Forelimb muscle (tissue), 1 donor: ENCODE results near the gene NT5E. TPM values are rescaled to one million over a fixed set of nuclear protein-coding genes. Genes with fewer than 3 reads are reported as not detected.

Experiments
- DNase-seq: peaks from one replicate; pipeline ENCODE4 v3.0.0-alpha.2; 2013; ENCODE audit warnings: low read depth
- polyA plus RNA-seq: library from polyadenylated mRNA; unstranded; fragments of 120-200 nt; gene quantifications from one replicate; pipeline ENCODE4 v1.2.1, GENCODE V29; 2013; ENCODE audit not compliant: insufficient read length

NT5E gene
- polyA plus RNA-seq, 1 donor = 20.8 TPM

DNA sequence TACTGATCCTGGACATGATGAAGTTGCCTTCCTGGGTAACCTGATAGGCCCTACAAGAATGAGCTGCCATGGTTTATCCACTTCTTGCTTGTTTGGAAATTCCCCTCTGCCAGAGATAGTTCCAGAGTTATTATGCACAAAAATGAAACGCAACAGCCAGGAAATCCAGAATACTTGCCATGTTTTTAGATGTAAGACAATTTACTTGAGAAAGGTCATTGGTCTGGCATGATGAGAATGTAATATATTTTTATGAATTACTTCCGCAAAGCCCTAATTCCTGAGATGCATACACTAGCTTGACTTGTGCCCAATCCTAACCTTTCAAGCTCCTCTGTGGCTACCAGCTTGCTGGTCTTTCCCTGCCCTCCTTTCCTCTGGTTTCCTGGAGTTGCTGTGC, 27.9 kb upstream of the NT5E start:
- DNase-seq = no peak

DNA sequence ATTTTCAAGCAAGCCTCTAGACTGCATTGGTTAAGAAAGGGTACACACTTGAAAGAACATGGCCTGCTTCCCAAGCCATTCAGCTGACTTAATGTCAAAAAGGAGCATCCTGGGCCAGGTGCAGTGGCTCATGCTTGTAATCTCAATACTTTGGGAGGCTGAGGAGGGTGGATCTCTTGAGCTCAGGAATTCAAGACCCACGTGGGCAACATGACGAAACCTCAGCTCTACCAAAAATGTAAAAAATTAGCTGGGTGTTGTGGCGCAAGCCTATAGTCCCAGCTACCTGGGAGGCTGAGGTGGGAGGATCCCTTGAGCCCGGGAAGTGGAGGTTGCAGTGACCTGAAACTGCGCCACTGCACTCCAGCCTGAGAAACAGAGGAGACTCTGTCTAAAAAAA, 26.9 kb upstream of the NT5E start:
- no peak for DNase-seq

GRCh38 chr6:85424981-85425380, 24.9 kb upstream of the NT5E start:
- DNase-seq = no peak

DNA sequence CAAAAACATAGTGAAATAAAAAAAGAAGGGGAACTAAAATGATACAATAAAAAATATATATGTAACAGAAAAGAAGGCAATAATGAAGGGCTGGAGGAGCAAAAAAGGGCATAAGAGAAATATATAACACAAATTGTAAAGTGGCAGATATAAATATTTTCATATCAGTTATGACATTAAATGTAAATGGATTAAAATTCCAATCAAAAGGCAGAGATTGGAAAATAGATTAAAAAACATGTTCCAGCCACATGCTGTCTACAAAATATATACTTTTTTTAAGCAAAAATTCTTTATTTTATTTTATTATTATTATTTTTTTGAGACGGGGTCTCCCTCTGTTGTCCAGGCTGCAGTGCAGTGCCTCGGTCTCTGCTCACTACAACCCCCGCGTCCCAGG, 23.9 kb upstream of the NT5E start:
- DNase-seq = no peak

DNA sequence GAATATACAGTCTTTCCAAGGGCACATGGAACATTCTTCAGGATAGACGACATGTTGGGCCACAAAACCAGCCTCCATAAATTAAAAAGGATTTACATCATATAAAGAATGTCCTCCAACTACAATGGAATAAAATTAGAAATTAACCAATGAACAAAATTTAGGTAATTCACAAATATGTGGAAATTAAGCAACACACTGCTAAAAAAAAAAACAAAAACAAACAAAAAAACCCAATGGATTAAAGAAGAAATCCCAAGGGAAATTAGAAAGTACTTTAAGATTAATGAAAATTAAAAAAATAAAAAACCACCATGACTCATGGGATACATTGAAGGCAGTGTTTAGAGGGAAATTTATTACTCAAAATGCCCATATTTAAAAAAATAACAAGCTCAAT, 21.4 kb upstream of the NT5E start:
- DNase-seq = no peak

- no peak for DNase-seq
These were observed 20.5 kb upstream of the NT5E start for GRCh38 chr6:85429346-85429745.

DNA sequence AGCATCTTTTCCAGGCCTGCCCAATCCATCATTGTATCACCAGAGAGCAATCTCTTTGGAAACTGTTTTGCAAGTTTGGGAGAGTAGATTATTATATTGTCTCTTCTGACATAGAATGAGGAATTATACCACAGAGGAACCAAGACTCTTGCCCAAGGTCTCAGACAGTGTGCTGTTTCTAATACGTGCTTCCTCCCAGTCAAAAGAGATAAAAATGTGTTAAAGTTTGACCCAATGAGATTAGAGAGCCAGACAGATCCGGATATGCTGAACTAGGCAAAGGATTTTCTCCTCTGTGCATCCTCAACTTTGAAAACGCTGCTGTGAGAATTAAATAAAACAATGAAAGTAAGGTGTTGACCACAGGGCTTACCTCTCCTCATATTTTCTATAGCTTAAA, 18.6 kb upstream of the NT5E start:
- no peak for DNase-seq

- no peak for DNase-seq
These were observed 17.3 kb upstream of the NT5E start for GRCh38 chr6:85432554-85432953.

DNA sequence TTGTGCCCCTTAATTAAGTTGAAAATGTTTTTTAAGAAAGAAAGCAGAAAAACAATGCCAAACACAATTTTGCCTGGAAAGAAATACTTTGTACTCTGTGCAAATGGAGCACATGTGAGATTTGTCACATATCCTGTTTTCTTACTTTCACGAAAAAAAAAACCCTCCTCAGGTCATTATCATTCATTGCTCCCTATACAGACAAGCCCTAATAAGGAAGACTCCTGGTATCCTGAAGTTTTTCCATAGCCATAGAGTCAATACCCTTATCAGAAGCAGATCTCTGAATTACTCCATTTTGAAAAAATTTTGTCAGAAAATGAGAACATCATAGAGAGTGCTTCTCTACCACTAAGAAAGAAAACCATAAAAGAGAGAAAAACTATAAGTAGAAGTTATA, 14.0 kb upstream of the NT5E start:
- no peak for DNase-seq

- DNase-seq = peak; percentile 89
These were observed 13.5 kb upstream of the NT5E start for GRCh38 chr6:85436411-85436810.

DNA sequence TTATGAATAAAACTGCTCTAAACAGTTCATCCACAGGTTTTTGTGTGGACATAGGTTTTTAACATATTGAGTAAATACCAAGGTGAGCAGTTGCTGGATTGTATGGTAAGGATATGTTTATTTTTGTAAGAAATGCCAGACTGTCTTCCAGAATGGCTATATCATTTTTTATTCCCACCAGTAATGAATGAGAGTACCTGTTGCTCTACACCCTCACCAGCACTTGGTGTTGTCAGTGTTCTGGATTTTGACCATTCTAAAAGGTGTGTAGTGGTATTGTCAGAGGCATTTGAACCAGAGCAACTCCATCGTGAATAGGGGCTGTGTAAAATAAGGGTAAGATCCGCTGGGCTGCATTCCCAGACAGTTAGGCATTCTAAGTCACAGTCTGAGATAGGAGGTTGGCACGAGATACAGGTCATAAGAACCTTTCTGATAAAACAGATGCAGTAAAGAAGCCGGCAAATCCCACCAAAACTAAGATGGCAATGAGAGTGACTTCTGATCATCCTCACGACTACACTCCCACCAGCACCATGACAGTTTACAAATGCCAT, 12.9 kb upstream of the NT5E start:
- no peak for DNase-seq

DNA sequence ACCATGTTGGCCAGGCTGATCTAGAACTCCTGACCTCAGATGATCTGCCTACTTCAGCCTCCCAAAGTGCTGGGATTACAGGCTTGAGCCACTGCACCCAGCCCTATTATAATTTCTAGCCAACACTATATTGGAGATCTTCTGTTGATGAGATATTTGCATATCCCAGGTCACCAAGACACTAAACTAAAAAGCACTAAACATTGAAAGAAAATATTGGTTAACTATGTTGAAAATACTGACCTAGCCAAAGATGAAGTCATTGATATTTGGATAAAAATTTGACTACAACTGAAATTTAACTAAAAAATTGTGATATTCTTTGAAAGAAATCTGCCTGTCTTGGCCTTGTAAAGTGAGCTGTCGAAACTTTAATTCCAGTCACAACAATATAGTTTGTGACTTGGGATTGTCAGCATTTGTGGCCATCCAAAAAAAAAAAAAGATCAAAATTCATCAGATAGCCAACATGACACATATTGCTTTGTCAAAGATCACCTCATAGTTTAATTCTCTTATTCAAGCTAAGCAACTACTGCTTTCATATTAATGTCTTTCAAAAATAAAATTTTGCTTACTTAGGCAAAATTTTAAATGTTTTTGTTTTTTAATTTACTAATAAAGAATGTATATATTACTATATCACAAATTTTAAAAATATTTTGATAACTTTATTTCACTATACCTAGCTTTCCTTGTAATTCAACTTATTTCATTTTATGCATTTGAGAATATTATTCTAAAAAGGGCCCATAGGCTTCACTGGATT, 6.3 kb upstream of the NT5E start:
- no peak for DNase-seq

- no peak for DNase-seq
These were observed 480 bp upstream of the NT5E start for GRCh38 chr6:85449388-85449817.

- no peak for DNase-seq
These were observed 1.9 kb downstream of the NT5E start for GRCh38 chr6:85451565-85452306.

GRCh38 chr6:85452441-85452881, 2.6 kb downstream of the NT5E start:
- no peak for DNase-seq

DNA sequence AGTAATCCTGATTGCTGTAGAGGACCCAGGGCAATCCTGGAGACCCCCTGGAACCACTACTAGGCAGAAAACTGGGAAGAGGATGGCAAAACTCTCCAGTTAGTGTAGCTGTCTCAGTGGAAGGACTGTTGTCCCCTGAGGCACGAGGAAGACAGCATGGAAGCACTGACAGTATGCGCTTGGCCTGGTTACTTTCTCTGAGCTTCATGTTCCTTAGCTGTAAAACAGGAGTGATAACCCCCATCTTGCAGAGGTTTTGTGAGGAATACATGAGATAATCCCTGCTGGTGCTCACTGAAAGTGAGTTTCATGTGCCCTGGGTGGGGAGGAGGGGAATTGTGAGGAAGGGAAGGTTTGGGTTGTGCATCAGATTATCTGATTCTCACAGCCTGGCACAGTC, 3.2 kb downstream of the NT5E start:
- DNase-seq = no peak

DNA sequence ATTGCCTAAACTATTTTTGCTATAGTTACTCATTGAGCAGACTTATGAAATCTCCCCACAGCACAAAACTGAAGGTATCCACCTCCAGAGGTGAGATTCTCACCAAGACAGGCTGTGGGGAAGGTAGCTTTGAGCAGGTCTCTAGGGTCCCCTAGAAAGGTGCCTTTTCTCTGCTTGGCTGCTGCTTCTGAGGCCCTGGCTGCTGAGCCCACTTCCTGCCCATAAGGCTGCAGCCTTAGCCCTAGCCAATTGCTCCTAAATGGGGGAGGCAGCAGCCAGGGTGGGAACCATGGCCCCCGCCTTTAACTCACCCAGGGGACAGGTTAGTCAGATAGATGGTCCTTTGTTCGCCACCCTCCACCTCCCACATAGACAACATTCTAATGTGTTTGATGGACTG, 3.6 kb downstream of the NT5E start:
- no peak for DNase-seq

GRCh38 chr6:85455471-85456026, 5.7 kb downstream of the NT5E start:
- DNase-seq = no peak

- no peak for DNase-seq
These were observed 6.9 kb downstream of the NT5E start for GRCh38 chr6:85456782-85457181.

DNA sequence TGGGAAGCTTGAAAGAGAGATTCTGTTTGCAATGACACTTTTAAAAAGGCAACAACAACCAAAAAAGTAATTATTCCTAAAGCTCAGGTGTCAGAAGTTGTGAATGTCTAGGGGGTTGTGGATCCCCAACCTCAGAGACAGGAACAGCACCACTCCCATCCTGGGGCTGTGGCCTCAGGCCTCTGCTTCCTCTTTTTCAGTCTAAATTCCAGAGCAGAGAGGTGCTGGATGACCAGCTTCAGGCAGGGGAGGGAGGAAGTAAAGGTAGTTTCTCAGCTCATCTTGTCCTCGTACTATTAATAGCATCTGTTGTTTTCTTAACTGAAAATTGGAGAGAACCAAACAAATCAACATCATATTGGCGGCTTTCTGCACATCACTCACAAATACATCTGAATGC, 8.3 kb downstream of the NT5E start:
- DNase-seq = no peak

DNA sequence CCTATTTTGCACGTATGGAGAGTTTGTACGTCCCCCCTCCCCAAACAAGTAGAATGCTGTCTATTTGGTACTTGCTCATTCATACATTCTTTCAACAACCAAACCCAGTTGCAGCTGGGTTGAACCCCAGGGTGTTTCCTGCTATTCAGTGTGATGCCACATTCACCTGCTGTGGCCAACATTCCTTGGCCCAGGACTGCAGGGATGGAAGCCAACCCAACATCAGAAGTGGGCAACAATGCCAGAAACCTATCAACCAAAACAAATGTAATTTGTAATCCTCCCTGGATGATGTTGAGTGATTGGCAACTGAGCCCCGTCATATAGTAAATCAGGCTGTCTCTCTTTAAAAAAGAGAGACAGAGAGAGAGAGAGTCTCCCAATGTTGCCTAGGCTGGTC, 8.9 kb downstream of the NT5E start:
- no peak for DNase-seq

GRCh38 chr6:85459224-85459901, 9.5 kb downstream of the NT5E start:
- DNase-seq = no peak
